MCF 10A (cell line): Measurements from ENCODE around the gene ABTB1. TPM values are rescaled to one million over a fixed set of nuclear protein-coding genes. Genes with fewer than 3 reads are reported as not detected.
"Not testable (repeated sequence)": the region's sequence is repeated elsewhere in the genome, so short reads cannot be mapped to it uniquely, and the experiment has no call there.

ENCODE experiments used
- BruUV-seq: library from RNA; stranded (reverse); fragments of 400-500 nt; replicated peaks from 2 replicates; lab custom pipeline; 2021; lab: Mats Ljungman, UMichigan
- CTCF ChIA-PET: fragments of 300-600 bp; sonication (Branson Sonifier 250); formaldehyde crosslinking; extraction: SDS; loops from one replicate; lab custom pipeline; 2021; ENCODE audit warnings: antibody characterized with exemption, inconsistent platforms; lab: Yijun Ruan, JAX
- POLR2A ChIA-PET: fragments of 300-600, 350-650 bp; sonication (Branson Sonifier 250); formaldehyde crosslinking; extraction: SDS; loops from one replicate; lab custom pipeline; 2020; ENCODE audit warnings: antibody characterized with exemption, inconsistent platforms; lab: Yijun Ruan, JAX
- DNase-seq: peaks from one replicate; pipeline ENCODE4 v3.0.0-alpha.2; 2018; ENCODE audit not compliant: unreplicated experiment
- H3K27ac Mint-ChIP-seq: one replicate; pipeline ENCODE4 v1.8.0; 2022; ENCODE audit warnings: mild to moderate bottlenecking, low read depth, mixed read lengths; ENCODE audit not compliant: unreplicated experiment
- H3K27me3 Mint-ChIP-seq: one replicate; pipeline ENCODE4 v1.8.0; 2022; ENCODE audit warnings: mixed read lengths; ENCODE audit not compliant: insufficient read depth, unreplicated experiment
- H3K36me3 Mint-ChIP-seq: one replicate; pipeline ENCODE4 v1.8.0; 2022; ENCODE audit warnings: mild to moderate bottlenecking, moderate library complexity, mixed read lengths; ENCODE audit not compliant: insufficient read depth, unreplicated experiment
- H3K4me1 Mint-ChIP-seq: one replicate; pipeline ENCODE4 v1.8.0; 2022; ENCODE audit warnings: mixed read lengths; ENCODE audit not compliant: insufficient read depth, unreplicated experiment
- H3K4me3 Mint-ChIP-seq: one replicate; pipeline ENCODE4 v1.8.0; 2022; ENCODE audit warnings: mild to moderate bottlenecking, moderate library complexity, mixed read lengths; ENCODE audit not compliant: unreplicated experiment
- H3K9me3 Mint-ChIP-seq: one replicate; pipeline ENCODE4 v1.8.0; 2022; ENCODE audit warnings: mixed read lengths; ENCODE audit not compliant: unreplicated experiment
- intact Hi-C: fragments of 100-400 bp; cut with micrococcal nuclease; formaldehyde crosslinking; loops from 2 replicates; pipeline ENCODE4 v1.14.1; 2022
- total RNA-seq: library from RNA; stranded (reverse); gene quantifications from 2 replicates; pipeline ENCODE4 v1.2.3, GENCODE V29; 2022
- TF ChIP-seq, protein P1 (sequence below): fragments of 200-600 bp; IDR thresholded peaks from one replicate; pipeline ENCODE4 v1.8.0; 2022; ENCODE audit warnings: antibody characterized with exemption, mild to moderate bottlenecking; ENCODE audit not compliant: unreplicated experiment

The ABTB1 gene
- total RNA-seq, 1 experiment from 2014 or later: 9.7 TPM

DNA sequence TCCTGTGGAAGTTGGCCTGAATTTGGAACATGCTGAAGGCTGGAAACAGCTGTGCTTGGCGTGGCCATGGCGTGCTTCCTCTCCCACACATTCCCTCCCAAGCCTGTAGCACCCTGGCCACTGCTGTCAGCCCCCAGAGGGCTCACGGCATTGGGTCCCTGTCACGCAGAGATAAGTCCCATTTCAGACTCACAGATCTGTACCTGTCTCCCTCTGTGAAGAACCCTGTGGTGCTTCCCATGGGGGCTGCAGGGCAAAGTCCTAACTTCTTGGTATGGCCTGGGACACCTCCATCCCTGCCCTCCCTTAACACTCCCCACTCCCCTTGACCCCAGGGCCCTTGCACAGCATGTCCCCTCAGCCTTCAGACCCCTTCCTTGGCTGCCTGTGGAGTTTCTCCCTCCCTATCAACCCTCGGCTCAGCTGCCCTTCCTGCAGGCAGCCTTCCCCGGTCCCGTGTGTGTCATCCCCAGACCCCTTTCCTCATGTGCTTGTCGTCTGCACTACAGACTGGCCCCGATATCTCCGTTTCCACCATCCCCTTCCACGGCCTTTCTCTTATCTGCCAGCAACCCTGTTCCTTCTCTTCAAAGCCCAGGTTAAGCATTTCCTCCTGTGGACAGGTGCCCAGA, 28.6 kb downstream of the ABTB1 start:
- H3K4me1 Mint-ChIP-seq: peaks cover 10% of the 10 kb centered on the region
- H3K9me3 Mint-ChIP-seq: no peaks in the 10 kb centered on the region
- peaks cover 13% of the 10 kb centered on the region for H3K36me3 Mint-ChIP-seq
- no peaks in the 10 kb centered on the region for H3K27me3 Mint-ChIP-seq
- no peak overlapping the region for H3K4me3 Mint-ChIP-seq
- BruUV-seq: no TSS peak
- ChIA-PET CTCF (interaction anchor here (0.6 to 0.9 kb wide), 2 partner anchors 39 to 238 kb away, joined by 3 read pairs; no protein-coding TSS in a partner anchor), POLR2A (no interaction called here)
- DNase-seq: no peak
- H3K27ac Mint-ChIP-seq: no peak overlapping the region
- intact Hi-C loops: no loop called here
- TF ChIP-seq, protein P1, sequence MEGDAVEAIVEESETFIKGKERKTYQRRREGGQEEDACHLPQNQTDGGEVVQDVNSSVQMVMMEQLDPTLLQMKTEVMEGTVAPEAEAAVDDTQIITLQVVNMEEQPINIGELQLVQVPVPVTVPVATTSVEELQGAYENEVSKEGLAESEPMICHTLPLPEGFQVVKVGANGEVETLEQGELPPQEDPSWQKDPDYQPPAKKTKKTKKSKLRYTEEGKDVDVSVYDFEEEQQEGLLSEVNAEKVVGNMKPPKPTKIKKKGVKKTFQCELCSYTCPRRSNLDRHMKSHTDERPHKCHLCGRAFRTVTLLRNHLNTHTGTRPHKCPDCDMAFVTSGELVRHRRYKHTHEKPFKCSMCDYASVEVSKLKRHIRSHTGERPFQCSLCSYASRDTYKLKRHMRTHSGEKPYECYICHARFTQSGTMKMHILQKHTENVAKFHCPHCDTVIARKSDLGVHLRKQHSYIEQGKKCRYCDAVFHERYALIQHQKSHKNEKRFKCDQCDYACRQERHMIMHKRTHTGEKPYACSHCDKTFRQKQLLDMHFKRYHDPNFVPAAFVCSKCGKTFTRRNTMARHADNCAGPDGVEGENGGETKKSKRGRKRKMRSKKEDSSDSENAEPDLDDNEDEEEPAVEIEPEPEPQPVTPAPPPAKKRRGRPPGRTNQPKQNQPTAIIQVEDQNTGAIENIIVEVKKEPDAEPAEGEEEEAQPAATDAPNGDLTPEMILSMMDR: no peak

DNA sequence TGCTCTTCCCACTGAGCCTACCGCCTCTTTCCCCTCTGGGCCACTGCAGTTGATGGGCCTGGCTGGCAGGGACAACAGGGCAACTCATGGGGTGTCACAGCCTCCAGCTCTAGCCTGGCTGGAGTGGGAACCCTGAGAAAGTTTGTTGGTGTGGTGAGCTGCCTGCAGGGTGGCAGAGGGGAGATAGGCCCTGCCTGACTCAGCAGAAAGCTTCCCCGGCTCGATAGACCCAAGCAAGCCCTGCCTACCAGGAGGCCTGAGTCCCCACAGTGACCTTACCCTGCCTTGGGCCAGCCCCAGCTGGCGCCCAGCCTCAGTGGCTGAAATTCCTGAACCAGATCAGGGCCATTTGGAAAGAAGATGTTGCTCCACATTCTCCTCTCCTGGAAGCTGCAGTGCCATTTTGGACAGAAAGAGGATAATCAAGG, 29.4 kb downstream of the ABTB1 start:
- no peak for DNase-seq
- H3K27me3 Mint-ChIP-seq: no peaks in the 10 kb centered on the region
- H3K9me3 Mint-ChIP-seq: no peaks in the 10 kb centered on the region
- H3K36me3 Mint-ChIP-seq: peaks cover 12% of the 10 kb centered on the region
- POLR2A ChIA-PET: interaction anchor here (0.7 kb wide), 1 partner anchor 122 kb away, joined by 3 read pairs; no protein-coding TSS in a partner anchor
- H3K4me3 Mint-ChIP-seq: no peak overlapping the region
- CTCF ChIA-PET: no interaction called here
- peaks cover 4% of the 10 kb centered on the region for H3K4me1 Mint-ChIP-seq
- no TSS peak for BruUV-seq
- intact Hi-C loops: no loop called here
- no peak overlapping the region for H3K27ac Mint-ChIP-seq
- TF ChIP-seq, protein P1: no peak

DNA sequence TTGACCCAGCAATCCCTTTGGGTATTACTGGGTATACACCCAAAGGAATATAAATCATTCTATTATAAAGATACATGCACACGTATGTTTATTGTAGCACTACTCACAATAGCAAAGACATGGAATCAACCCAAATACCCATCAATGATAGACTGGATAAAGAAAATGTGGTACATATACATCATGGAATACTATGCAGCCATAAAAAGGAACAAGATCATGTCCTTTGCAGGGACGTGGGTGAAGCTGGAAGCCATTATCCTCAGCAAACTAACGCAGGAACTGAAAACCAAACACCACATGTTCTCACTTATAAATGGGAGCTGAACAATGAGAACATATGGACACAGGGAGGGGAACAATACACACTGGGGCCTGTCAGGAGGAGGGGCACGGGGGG, 32.1 kb downstream of the ABTB1 start:
- BruUV-seq, CTCF ChIA-PET, POLR2A ChIA-PET, DNase-seq, H3K27ac Mint-ChIP-seq, intact Hi-C loops, H3K9me3 Mint-ChIP-seq, H3K36me3 Mint-ChIP-seq, H3K4me1 Mint-ChIP-seq, H3K4me3 Mint-ChIP-seq, H3K27me3 Mint-ChIP-seq: not testable (repeated sequence)

DNA sequence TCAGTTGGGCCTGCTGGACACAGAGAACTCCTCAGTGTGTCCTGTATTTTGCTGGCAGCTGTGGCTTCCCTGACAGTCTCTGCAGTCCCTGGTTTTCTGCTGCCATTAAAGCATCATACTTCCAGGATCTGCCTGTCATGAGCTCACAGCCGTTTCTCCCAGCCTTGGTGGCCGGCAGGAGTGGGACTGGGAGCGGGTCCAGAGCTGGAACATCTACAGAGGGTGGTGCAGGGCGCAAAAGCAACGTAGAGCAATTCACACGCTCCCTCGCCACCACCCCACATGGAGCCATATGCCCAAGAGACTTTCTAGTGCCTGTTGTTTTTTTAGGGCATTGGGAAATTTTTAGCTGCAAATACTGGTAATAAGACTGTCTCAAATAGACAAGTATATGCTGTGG, 33.6 kb downstream of the ABTB1 start:
- no peaks in the 10 kb centered on the region for H3K36me3 Mint-ChIP-seq
- intact Hi-C loops: no loop called here
- H3K4me3 Mint-ChIP-seq: no peak overlapping the region
- no peaks in the 10 kb centered on the region for H3K27me3 Mint-ChIP-seq
- CTCF ChIA-PET: interaction anchor here (0.5 to 1.1 kb wide), 5 partner anchors 12 to 265 kb away, joined by 3 read pairs; no protein-coding TSS in a partner anchor
- no peak for DNase-seq
- no peak overlapping the region for H3K27ac Mint-ChIP-seq
- no peaks in the 10 kb centered on the region for H3K9me3 Mint-ChIP-seq
- BruUV-seq: no TSS peak
- POLR2A ChIA-PET: no interaction called here
- H3K4me1 Mint-ChIP-seq: peaks cover 7% of the 10 kb centered on the region
- TF ChIP-seq, protein P1: no peak
